ENCODE results near the gene CEP192.
"Not testable (repeated sequence)": the region's sequence is repeated elsewhere in the genome, so short reads cannot be mapped to it uniquely, and the experiment has no call there.

The CEP192 gene

GRCh38 chr18:12990967-12991820, at the start of gene CEP192:
Gene CEP192, plus strand, starts transcription at chr18:12991362. Its CDS starts 8,063 bp downstream, at chr18:12999425.
- peak; percentile 99 for DNase-seq

- DNase-seq: no peak
These were observed 47.9 kb upstream of the CEP192 start for GRCh38 chr18:12943215-12943614.

- no peak for DNase-seq
These were observed 46.5 kb upstream of the CEP192 start for GRCh38 chr18:12944709-12945108.

- DNase-seq: peak; percentile 86
These were observed 44.4 kb upstream of the CEP192 start for GRCh38 chr18:12946549-12947284.

GRCh38 chr18:12947285-12948049, 43.7 kb upstream of the CEP192 start, which contains the start of gene SEH1L:
Gene SEH1L, plus strand, starts transcription at chr18:12948011. Its CDS starts 111 bp downstream, at chr18:12948122.
- DNase-seq: peak; percentile 98

- DNase-seq: peak; percentile 98
These were observed 42.9 kb upstream of the CEP192 start for GRCh38 chr18:12948050-12948804.

GRCh38 chr18:12958478-12958877, 32.7 kb upstream of the CEP192 start:
- DNase-seq: no peak

GRCh38 chr18:12960395-12960794, 30.8 kb upstream of the CEP192 start:
- DNase-seq: no peak

- no peak for DNase-seq
These were observed 30.2 kb upstream of the CEP192 start for GRCh38 chr18:12960853-12961397.

- no peak for DNase-seq
These were observed 28.1 kb upstream of the CEP192 start for GRCh38 chr18:12963069-12963468.

- no peak for DNase-seq
These were observed 23.0 kb upstream of the CEP192 start for GRCh38 chr18:12968115-12968514.

GRCh38 chr18:12968619-12969018, 22.5 kb upstream of the CEP192 start:
- DNase-seq: no peak

- DNase-seq: no peak
These were observed 17.5 kb upstream of the CEP192 start for GRCh38 chr18:12973562-12974213.

GRCh38 chr18:12975488-12975887, 15.7 kb upstream of the CEP192 start:
- DNase-seq: no peak

- no peak for DNase-seq
These were observed 14.9 kb upstream of the CEP192 start for GRCh38 chr18:12976305-12976704.

GRCh38 chr18:12980065-12980464, 11.1 kb upstream of the CEP192 start:
- DNase-seq: not testable (repeated sequence)

- no peak for DNase-seq
These were observed 1.6 kb upstream of the CEP192 start for GRCh38 chr18:12989397-12990122.

- DNase-seq: peak; percentile 57
These were observed 1.1 kb upstream of the CEP192 start for GRCh38 chr18:12990123-12990475.

- no peak for DNase-seq
These were observed 558 bp upstream of the CEP192 start for GRCh38 chr18:12990641-12990966.

- DNase-seq: no peak
These were observed 638 bp downstream of the CEP192 start for GRCh38 chr18:12991821-12992179.

GRCh38 chr18:12993439-12993838, 2.3 kb downstream of the CEP192 start:
- no peak for DNase-seq

All from OCI-M1 (cell line).